Spinal cord (tissue), 10 donors: ENCODE measurements around the gene NPAS3. TPM values are rescaled to one million over a fixed set of nuclear protein-coding genes. Genes with fewer than 3 reads are reported as not detected.
A peak's percentile ranks its signal among the peaks of the same experiment; 100 is the strongest.

ENCODE experiments used
- DNase-seq, 6 donors: peaks; one replicate each; pipeline versions ENCODE4 v3.0.0 to v3.0.0-alpha.2; 2013 to 2015; ENCODE audit warnings: low spot score in 6 of 6, low read depth in 4 of 6
- H3K27ac ChIP-seq: one replicate; pipeline ENCODE4 v1.5.1; 2013; ENCODE audit warnings: low read depth, low read length, control low read depth
- H3K27me3 ChIP-seq: one replicate; pipeline ENCODE4 v1.6.1; 2013; ENCODE audit warnings: low read length; ENCODE audit not compliant: control insufficient read depth, insufficient read depth
- H3K36me3 ChIP-seq: one replicate; pipeline ENCODE4 v1.6.1; 2013; ENCODE audit warnings: low read length; ENCODE audit not compliant: control insufficient read depth, insufficient read depth
- H3K4me1 ChIP-seq: one replicate; pipeline ENCODE4 v1.6.1; 2013; ENCODE audit warnings: low read length; ENCODE audit not compliant: control insufficient read depth, insufficient read depth
- H3K4me3 ChIP-seq: one replicate; pipeline ENCODE4 v1.5.1; 2013; ENCODE audit warnings: low read depth, low read length, control low read depth
- H3K9me3 ChIP-seq: one replicate; pipeline ENCODE4 v1.6.1; 2013; ENCODE audit warnings: low read length; ENCODE audit not compliant: control insufficient read depth, insufficient read depth
- WGBS: methylation state at CpG from one replicate; pipeline ENCODE4 v1.1.5; 2013; ENCODE audit warnings: missing lambda C conversion rate; ENCODE audit not compliant: insufficient coverage; 5-methylcytosine and 5-hydroxymethylcytosine counted together
- polyA plus RNA-seq, 2 donors: library from polyadenylated mRNA; unstranded; fragments of 120-200 nt; gene quantifications; one replicate each; pipeline ENCODE4 v1.2.1, GENCODE V29; 2013; ENCODE audit not compliant: insufficient read length in 2 of 2
- total RNA-seq, 2 donors: library from RNA; depleted of rRNA in 1 of 2; stranded (reverse); fragments of 120-200 nt in 1 of 2; fragments of >200 nt in 1 of 2; gene quantifications; one replicate each; pipeline versions ENCODE4 v1.2.3 to v1.2.4, GENCODE V29; 2013 to 2014
- donor health status: healthy.

Gene NPAS3
- total and polyA plus RNA-seq, 4 donors: 23.2 to 77.3 (median 50.8) TPM

DNA sequence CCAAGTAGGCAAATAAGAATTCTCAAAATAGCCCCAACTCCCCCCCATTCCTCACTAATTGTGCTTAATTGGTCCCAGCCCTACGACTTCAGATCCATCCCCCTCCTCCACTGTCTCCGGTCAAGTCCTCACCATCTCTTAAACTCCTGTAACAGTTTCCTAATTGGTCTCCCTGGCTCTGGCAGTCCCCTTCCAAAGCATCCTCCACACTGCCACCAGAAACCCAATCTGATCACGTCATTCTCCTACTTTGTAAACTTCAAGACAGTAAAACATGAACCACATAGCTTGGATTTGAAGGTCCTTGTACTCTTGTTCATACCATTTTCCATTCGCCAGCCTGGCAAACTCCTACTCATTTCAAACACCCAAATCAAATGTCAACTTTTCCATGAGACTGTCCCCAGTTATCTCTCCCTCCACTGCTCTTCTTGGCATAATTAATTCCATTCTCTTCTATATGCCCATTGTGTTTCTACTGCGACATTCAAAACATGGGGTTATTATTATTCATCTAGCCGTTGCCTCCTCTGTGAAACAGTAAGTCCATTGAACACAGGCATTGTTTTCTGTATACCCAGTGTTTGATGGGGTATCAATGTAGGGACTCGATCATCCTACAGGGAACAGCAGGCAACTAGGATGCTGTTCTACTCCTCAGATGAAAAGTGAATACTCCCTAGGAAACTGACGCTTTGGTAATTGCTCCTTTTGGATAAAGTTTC lies 907.6 kb downstream of the NPAS3 start:
- DNase-seq: no peak
- no peak overlapping the region for H3K4me3 ChIP-seq
- H3K4me1 ChIP-seq: peaks cover 4% of the 10 kb centered on the region
- H3K27ac ChIP-seq: no peak overlapping the region
- H3K27me3 ChIP-seq: no peaks in the 10 kb centered on the region
- H3K9me3 ChIP-seq: no peaks in the 10 kb centered on the region
- H3K36me3 ChIP-seq: no peaks in the 10 kb centered on the region
- WGBS: 89% methylated on average over 4 of the region's 8 CpGs

DNA sequence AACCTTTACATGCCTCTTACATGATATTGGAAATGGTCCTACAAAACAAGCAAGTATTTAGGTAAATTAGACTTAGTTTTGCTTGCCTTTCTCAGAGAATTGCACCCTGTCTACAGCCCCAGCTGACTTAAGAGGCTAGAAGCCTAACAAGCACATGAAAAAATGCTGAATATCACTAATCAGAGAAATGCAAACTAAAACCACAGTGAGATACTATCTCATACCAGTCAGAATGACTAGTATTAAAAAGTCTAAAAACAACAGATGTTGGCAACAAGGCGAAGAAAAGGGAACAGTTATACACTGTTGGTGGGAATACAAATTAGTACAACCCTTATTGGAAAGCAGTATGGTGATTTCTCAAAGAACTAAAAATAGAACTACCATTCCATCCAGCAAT lies 908.4 kb downstream of the NPAS3 start:
- H3K27me3 ChIP-seq: no peaks in the 10 kb centered on the region
- H3K27ac ChIP-seq: no peak overlapping the region
- no CpG with 5 or more reads among the region's 1 CpG for WGBS
- H3K9me3 ChIP-seq: no peaks in the 10 kb centered on the region
- DNase-seq: no peak
- H3K36me3 ChIP-seq: no peaks in the 10 kb centered on the region
- H3K4me3 ChIP-seq: no peak overlapping the region
- peaks cover 4% of the 10 kb centered on the region for H3K4me1 ChIP-seq

DNA sequence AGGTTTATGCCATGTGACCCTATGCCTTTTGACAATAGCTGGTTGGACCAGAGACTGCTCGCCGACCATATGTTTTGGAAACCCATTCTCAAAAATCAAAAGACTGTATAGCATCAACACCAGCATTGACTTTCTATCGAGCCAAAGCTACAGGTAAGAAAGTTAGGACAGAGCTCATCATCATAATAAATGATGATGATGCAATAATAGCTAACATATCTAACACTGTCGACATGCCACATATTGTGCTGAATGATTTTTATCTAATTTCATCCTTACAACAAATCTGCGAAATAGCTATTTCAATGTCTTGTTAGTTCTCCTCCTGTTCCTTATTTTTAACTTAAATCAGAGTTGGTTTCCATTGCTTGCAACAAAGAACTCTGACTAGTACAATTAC lies 909.3 kb downstream of the NPAS3 start:
- peaks cover 4% of the 10 kb centered on the region for H3K4me1 ChIP-seq
- DNase-seq: no peak
- H3K36me3 ChIP-seq: no peaks in the 10 kb centered on the region
- H3K9me3 ChIP-seq: no peaks in the 10 kb centered on the region
- no peaks in the 10 kb centered on the region for H3K27me3 ChIP-seq
- 100% methylated on average over 3 of the region's 5 CpGs for WGBS
- H3K27ac ChIP-seq: no peak overlapping the region
- no peak overlapping the region for H3K4me3 ChIP-seq

DNA sequence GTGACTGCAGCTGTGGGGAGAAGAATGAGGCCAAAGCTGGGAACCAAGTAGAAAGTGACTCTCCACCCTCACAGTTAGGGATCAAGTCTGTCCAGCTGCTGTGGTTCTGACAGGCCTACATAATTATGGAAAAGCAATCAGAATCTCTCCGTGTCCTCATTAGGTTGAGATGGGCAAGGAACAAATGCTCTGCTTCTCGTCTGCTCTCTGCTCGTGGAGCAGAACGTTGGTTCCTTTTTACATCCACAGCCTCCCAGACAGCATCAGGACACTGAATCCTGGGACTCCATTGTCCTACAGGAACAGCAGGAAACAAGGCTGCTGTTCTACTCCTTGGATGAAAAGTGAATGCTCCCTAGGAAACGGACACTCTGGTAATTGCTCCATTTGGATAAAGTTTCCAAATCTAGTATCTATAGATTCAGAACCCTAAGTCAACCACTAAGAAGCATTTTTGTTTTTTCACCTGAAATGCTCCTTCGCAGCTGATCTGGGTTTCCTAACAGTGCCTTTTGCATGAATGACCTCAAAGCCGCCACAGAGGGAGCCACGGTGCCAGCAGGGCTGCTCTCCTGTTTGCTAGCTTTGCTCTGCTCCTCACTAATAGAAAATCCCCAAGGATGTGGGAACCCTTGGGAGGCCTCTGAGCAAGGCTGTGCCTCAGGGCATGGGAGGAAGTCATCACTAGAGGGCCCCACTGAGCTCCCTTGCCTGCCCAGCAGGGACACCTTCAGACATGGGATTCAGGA lies 910.2 kb downstream of the NPAS3 start:
- no peak overlapping the region for H3K27ac ChIP-seq
- DNase-seq: peak in 4 of 6 donors; percentile 35 to 77 (median 58)

DNA sequence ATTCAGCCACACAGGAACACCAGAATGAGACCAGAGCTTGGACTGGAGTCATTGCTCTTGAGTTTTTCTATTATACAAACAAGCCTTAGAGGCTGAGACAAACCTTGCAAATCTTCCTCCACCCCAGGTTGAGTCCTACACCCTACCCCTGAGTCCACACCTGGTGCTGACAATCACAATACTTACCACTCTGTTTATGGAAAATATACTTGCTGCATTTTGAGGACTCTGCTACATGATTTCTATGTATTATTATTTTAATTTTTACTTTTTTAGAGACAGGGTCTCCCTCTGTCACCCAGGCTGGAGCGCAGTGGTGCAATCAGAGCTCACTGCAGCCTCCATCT lies 910.7 kb downstream of the NPAS3 start:
- H3K4me3 ChIP-seq: no peak overlapping the region
- H3K27me3 ChIP-seq: no peaks in the 10 kb centered on the region
- H3K27ac ChIP-seq: no peak overlapping the region
- no peak for DNase-seq
- no peaks in the 10 kb centered on the region for H3K9me3 ChIP-seq
- H3K36me3 ChIP-seq: no peaks in the 10 kb centered on the region
- H3K4me1 ChIP-seq: peaks cover 4% of the 10 kb centered on the region
- WGBS: 100% methylated on average over 1 of the region's 1 CpG

More for the DNA sequence above, 910.2 kb downstream of the NPAS3 start:
- Histone ChIP-seq H3K4me1 (peaks cover 4% of the 10 kb centered on the region), H3K9me3 (no peaks in the 10 kb centered on the region), H3K4me3 (no peak overlapping the region), H3K36me3 (no peaks in the 10 kb centered on the region), H3K27me3 (no peaks in the 10 kb centered on the region)
- 57% methylated on average over 7 of the region's 8 CpGs for WGBS

DNA sequence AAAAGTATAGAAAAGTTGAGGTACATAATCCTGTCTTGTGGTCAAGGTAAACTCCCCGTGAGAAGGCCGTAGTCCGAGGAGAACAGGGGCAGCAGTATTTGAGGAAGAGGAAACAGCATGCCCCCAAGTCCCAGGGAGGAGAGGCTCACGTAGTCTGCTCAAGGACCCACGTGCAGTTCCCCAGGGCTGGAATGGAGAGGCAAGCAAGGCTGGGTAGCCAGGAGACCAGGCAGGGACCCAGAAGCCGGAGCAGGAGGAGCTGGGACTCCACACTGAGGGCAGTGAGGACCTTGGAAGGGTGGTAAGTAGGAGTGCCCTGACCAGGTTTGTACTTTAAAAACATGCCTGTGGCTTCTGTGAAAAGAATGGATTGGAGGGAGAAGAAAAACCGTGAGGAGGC lies 912.1 kb downstream of the NPAS3 start:
- H3K4me3 ChIP-seq: no peak overlapping the region
- H3K27me3 ChIP-seq: no peaks in the 10 kb centered on the region
- no peak overlapping the region for H3K27ac ChIP-seq
- H3K9me3 ChIP-seq: no peaks in the 10 kb centered on the region
- 78% methylated on average over 7 of the region's 7 CpGs for WGBS
- no peaks in the 10 kb centered on the region for H3K36me3 ChIP-seq
- no peak for DNase-seq
- H3K4me1 ChIP-seq: peaks cover 4% of the 10 kb centered on the region

DNA sequence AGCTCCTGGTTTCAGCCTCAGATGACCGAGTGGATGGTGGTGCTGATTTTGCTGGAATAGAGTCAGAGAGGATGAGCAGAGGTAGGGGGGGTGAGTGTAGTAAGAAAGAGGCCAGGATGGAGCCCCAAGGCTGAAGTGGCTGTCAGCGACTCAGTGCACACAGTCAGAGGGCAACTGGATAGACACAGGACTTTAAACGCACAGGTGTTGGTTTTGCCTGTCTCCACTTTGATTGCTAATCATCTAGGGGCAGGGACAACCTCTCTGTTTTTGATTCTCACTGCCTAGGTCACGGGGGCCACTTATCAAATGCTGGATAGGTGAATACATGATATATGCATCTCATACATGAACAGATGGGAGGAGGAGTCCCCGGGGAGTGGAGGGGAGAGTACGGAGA lies 912.7 kb downstream of the NPAS3 start:
- Histone ChIP-seq H3K27ac (no peak overlapping the region), H3K4me3 (no peak overlapping the region), H3K9me3 (no peaks in the 10 kb centered on the region), H3K27me3 (no peaks in the 10 kb centered on the region), H3K36me3 (no peaks in the 10 kb centered on the region), H3K4me1 (peaks cover 4% of the 10 kb centered on the region)
- no peak for DNase-seq
- WGBS: 77% methylated on average over 5 of the region's 6 CpGs

DNA sequence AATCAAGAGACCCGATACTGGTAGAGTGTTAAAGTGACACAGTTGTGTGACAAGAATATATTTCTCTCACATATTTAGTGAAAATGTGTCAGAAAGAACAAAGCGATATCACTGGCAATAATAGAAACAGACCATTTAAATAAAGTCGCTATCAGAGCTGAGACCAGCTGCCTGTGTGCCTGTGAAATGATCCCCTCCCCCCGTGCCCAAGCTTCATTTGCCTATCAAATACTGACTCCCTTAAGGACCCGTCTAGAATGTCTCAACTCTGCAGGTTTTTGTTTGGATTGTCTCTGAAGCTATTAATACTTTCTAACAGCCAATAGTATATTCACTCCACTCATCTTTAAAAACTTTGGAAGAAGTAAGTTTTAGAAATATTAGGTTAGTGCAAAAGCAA lies 913.3 kb downstream of the NPAS3 start:
- H3K36me3 ChIP-seq: no peaks in the 10 kb centered on the region
- no CpG with 5 or more reads among the region's 5 CpGs for WGBS
- no peak overlapping the region for H3K4me3 ChIP-seq
- H3K9me3 ChIP-seq: no peaks in the 10 kb centered on the region
- H3K4me1 ChIP-seq: peaks cover 4% of the 10 kb centered on the region
- no peak for DNase-seq
- H3K27me3 ChIP-seq: no peaks in the 10 kb centered on the region
- no peak overlapping the region for H3K27ac ChIP-seq
